ENCODE data around the gene PMPCA.

The PMPCA gene

DNA sequence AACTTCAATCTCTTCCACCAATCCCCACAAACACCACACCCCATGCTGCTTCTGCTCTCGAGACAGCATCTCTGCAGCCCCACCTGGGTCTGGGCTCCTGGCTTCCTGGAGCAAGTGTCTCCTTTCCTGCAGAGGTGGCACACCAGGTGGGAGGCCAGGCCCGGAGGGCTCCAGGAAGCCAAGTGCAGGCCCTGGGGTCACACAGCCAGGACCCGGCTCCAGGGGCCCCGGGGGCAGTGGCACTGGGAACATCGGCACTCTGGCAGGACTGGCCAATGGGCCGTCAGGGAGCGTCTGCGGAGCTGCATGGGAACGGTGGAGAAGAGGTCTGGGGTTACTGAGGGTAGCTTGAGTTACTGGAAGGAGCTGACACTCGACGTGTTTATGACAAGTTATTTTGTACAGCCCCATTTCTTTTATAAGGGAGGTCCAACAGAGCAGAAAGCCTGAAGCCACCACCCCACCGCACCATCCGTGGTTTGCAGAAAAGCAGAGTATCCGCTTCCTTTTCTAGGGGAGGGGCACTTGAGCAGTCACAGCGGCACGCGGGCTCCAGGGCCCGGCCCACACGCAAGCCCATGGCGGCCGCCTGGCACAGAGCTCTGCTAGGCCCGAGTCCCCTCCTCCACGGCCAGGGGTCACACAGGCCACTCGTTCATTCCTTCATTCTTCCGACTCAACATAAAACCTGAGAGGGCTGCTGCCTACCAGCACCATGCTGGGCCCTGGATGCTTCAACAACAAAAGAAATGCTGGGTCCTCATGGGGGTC lies 43.8 kb downstream of the PMPCA start:
- no peak for DNase-seq

DNA sequence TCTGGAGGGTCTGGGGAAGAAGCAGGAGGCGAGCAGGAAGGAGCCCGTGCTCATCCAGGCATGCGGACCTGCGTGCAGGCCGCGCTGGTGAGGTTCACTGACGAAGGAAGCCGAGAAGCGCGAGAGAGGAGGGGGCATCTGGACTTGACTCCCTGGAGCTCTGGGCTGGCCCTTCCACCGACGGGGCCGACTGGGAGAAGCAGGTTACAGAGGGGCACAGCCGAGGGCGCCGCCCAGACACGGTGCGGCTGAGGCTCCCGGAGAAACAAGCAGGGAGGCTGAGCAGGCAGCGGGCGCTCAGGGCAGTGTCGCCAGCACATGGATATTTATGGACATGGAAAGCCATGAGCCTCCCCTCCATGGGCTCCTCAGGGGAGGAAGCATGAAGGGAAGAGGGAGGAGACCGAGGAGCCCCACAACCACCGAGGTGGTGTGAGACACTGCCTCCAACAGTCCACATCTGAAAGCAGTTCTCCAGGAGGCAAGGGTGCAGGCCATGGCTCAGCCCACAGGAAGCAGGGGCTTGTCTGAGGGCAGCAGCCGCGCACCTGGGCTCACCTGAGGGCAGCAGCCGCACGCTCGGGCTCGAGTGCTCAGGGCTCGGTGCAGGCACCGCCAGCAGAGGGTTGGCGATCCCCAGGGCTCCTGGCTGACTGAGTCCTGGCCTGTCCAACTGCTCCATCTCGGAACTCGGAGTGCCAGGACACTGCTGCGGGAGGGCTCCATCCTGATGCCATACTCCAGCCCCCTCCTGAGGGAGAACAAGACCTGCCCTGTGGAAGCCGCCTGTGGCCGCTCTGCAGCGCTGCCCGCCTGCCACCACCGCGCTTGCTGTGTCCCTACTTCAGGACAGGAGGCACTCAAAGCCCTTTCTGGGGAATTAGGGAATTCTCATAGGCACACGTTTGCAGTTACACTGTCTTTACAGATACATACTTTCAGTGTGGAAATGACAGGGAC lies 44.9 kb downstream of the PMPCA start:
- DNase-seq, result no peak

DNA sequence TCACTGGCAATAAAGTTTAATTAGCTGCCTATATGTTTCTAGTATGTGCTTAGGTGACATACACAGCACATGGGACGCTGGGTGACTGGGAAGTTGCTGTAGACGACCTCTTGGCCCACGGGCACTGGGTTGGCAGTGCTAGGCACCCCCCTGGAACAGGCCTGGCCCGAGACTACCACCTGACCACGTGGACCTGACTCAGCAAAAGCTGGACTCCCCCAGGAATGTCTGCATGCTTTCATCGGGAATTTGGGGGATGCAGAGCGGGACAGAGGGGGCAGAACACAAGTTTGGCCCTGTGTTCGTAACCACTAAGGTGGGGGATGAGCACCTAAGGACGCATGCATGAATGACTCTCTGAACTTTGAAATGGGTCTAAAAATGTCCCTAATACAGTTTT lies 45.8 kb downstream of the PMPCA start:
- DNase-seq, result no peak

DNA sequence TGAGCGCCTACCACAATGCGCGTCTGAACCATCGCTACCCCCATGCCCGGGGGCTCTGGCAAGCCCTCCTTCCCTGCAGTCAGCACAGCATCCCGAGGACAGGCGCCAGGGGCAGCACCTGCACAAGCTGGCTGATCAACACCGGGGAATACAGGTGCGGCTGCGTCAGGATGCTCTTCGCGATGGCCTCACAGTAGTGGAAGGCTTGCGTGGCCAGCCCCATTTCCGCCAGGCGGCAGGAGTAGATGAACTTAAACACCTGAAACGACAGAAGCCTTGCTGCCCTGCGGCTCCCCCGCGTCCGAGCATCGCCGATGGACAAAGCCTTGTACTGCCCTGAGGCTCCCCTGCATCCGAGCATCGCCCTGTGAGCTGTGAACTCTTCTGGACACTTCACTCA lies 46.9 kb downstream of the PMPCA start:
- DNase-seq, result no peak

DNA sequence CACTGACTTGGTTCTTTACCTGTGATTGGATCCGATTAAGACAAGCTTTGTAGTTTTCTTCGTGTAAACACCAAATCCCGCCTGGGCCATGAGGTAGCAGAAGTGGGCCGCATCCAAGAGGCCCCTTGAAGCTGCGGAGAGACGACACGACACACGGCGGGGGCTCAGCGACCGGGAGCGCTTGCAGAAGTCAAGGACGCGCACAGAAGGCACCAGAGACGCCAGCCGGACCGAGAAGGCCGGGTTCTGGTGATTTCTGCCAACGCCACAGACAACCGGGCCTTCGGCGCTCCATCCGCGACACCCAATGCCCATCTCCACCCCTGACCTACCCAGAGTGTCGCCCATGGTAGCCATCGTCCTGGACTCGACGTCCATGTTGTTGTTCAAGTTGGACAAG lies 49.0 kb downstream of the PMPCA start:
- DNase-seq, result no peak

GRCh38 chr9:136460772-136461325 lies 50.4 kb downstream of the PMPCA start:
- no peak for DNase-seq

DNA sequence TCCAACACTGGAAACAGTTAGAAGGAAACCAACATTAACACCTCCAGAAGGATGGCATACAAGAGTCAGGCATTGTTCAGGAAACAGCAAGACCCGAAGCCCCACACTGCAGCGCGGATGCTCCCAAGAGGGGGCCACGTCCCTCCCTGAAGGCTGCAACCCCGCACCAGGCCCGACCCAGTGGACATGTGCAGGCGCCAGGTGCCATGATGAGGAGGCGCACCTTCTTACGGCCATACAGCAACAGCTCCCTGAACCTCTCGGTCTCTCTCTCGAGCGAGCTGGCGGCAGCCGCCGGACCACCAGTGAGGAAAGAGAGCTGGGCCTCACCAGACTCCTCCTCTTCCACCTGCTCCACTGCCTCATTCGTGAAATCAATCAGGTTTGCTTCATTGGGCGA lies 52.2 kb downstream of the PMPCA start:
- DNase-seq, result no peak

DNA sequence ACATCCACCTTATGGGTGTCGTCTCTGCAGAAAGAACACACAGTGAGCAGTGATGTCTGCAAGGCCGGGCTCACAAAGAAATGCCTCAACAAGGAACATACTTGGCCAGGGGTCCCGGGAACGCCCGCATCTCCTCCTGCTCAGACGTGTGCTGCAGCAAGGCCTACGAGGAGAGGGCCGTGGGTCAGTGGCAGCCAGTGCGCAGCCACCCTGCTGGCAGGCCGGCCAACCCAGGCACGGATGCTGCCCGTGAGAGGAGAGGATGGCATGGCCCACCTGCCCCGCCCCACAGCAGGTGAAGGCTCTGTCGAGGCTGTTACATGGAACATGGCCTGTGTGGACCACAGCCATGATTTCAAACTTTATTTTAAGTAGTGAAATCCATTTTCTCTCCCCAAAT lies 53.1 kb downstream of the PMPCA start:
- no peak for DNase-seq

- DNase-seq, result no peak
These were observed 53.8 kb downstream of the PMPCA start for GRCh38 chr9:136464241-136464640.

GRCh38 chr9:136465500-136466154 lies 55.2 kb downstream of the PMPCA start:
- DNase-seq, result no peak

- no peak for DNase-seq
These were observed 55.7 kb downstream of the PMPCA start for GRCh38 chr9:136466155-136466541.

DNA sequence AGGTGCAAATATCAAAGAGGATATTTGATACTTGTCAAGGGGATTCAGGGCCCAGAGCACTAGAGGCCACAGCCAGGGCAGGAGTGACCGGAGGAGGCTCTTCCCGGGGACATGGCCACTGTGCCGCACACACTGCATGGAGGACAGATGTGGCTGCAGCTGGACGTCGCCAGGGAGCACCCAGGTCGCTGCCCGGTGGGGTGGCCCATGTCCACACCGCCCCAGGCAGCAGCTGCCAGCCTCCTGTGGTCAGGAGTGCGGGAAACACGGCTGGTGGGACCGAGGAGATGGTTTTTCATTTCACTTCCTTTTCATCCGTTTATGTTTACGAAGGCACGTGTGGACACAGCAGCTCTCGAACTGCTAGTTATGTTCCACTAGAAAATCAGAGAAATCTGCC lies 57.3 kb downstream of the PMPCA start:
- DNase-seq, result no peak

DNA sequence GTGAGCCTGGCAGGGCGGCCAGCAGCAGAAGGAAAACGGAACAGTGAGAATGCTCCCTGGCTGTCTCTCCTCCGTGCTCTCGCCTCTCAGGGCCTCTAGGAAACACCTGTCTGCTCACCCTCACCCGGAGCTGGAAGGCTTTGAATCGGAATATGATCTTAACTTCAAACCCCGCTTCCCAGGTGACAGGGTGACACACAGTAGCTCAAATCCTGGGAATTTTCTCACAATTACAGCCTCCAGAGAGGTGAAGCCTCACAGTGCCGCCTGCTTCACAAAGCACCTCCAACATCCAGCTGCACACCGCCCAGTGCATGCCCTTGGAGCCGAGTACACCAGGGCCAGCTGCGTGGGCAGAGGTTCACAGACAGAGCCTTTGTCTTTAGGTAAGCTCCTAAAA lies 59.9 kb downstream of the PMPCA start:
- DNase-seq, result no peak

GRCh38 chr9:136470792-136471469 lies 60.5 kb downstream of the PMPCA start:
- DNase-seq, result no peak

GRCh38 chr9:136471802-136472487 lies 61.5 kb downstream of the PMPCA start:
- no peak for DNase-seq

GRCh38 chr9:136472640-136473353 lies 62.3 kb downstream of the PMPCA start:
- no peak for DNase-seq

DNA sequence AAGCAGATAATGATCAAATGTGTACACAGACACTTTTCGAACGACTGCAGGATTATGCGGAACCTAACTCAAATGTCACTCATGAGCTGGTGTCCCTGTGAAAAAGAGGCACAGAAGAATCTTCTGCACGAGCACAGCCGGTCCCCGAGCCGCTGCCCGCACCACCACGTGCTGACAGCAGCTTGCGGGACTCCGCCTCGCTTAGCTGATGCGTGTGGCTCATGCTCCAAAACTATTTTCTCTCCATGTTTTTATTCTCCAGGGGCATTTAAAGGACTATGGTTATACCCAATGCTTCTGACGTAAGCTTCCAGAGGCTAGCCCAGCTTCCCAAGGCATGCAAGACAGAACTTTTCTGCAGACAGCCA lies 62.9 kb downstream of the PMPCA start:
- DNase-seq, result no peak
